Esophagus squamous epithelium (tissue), 4 donors: ENCODE results near the gene UPK2.
"Not testable (repeated sequence)": the region's sequence is repeated elsewhere in the genome, so short reads cannot be mapped to it uniquely, and the experiment has no call there.

Experiments used
- POLR2A ChIP-seq, 4 donors: fragments of 450-650 bp; IDR thresholded peaks; one replicate each; pipeline ENCODE4 v1.6.1; 2017; ENCODE audit warnings: antibody characterized with exemption in 4 of 4, mild to moderate bottlenecking in 4 of 4, moderate library complexity in 3 of 4
- TF ChIP-seq, protein P1 (sequence below), 6 experiments: fragments of 450-650 bp in 4 of 6; fragments of 200-600 bp in 2 of 6; sonication (generic) in 2 of 6; IDR thresholded peaks; one replicate each; pipeline ENCODE4 v1.5.1; 2016 to 2019; ENCODE audit warnings: antibody characterized with exemption in 6 of 6, mild to moderate bottlenecking in 4 of 6, moderate library complexity in 4 of 6

DNA sequence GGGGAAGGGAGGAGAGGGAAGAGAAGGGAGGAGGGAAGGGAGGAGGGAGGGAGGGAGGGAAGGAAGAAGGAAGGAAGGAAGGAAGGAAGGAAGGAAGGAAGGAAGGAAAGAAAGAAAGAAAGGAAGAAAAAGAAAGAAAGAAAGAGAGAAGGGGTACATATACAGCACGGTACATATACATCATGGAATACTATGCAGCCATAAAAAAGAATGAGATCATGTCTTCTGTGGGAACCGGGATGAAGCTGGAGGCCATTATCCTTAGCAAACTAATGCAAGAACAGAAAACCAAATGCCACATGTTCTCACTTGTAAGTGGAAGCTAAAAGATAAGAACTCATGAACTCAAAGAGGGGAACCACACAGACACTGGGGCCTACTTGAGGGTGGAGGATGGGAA lies 13.4 kb downstream of the UPK2 start:
- TF ChIP-seq, protein P1, sequence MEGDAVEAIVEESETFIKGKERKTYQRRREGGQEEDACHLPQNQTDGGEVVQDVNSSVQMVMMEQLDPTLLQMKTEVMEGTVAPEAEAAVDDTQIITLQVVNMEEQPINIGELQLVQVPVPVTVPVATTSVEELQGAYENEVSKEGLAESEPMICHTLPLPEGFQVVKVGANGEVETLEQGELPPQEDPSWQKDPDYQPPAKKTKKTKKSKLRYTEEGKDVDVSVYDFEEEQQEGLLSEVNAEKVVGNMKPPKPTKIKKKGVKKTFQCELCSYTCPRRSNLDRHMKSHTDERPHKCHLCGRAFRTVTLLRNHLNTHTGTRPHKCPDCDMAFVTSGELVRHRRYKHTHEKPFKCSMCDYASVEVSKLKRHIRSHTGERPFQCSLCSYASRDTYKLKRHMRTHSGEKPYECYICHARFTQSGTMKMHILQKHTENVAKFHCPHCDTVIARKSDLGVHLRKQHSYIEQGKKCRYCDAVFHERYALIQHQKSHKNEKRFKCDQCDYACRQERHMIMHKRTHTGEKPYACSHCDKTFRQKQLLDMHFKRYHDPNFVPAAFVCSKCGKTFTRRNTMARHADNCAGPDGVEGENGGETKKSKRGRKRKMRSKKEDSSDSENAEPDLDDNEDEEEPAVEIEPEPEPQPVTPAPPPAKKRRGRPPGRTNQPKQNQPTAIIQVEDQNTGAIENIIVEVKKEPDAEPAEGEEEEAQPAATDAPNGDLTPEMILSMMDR (IDR thresholded peaks at IDR 0.05) = not testable (repeated sequence)
- TF ChIP-seq POLR2A (IDR thresholded peaks at IDR 0.05) = not testable (repeated sequence)
